GM18498 (cell line): ENCODE data around the gene CYTH4.

ENCODE experiments used
- ATAC-seq: cut with Tn5 transposase; IDR thresholded peaks from one replicate; pipeline ENCODE4 v1.9.1; 2021; ENCODE audit warnings: mild to moderate bottlenecking, moderate library complexity; ENCODE audit not compliant: unreplicated experiment

The CYTH4 gene

GRCh38 chr22:37288521-37288920 lies 6.2 kb downstream of the CYTH4 start:
- no peak for ATAC-seq

- ATAC-seq, result no peak
Observed at GRCh38 chr22:37289156-37289735, 6.9 kb downstream of the CYTH4 start.

GRCh38 chr22:37290737-37291136 lies 8.4 kb downstream of the CYTH4 start:
- ATAC-seq, result no peak

- ATAC-seq, result no peak
Observed at GRCh38 chr22:37291559-37292298, 9.4 kb downstream of the CYTH4 start.

- no peak for ATAC-seq
Observed at GRCh38 chr22:37292641-37293040, 10.3 kb downstream of the CYTH4 start.

- no peak for ATAC-seq
Observed at GRCh38 chr22:37293172-37293571, 10.9 kb downstream of the CYTH4 start.

- ATAC-seq, result no peak
Observed at GRCh38 chr22:37294747-37295146, 12.4 kb downstream of the CYTH4 start.

GRCh38 chr22:37295213-37295886 lies 13.0 kb downstream of the CYTH4 start:
- no peak for ATAC-seq

GRCh38 chr22:37295946-37296345 lies 13.6 kb downstream of the CYTH4 start:
- ATAC-seq, result no peak

GRCh38 chr22:37298748-37299495 lies 16.6 kb downstream of the CYTH4 start:
- no peak for ATAC-seq

GRCh38 chr22:37299969-37300509 lies 17.7 kb downstream of the CYTH4 start:
- ATAC-seq, result no peak

GRCh38 chr22:37300551-37301017 lies 18.3 kb downstream of the CYTH4 start:
- no peak for ATAC-seq

GRCh38 chr22:37301144-37301830 lies 19.0 kb downstream of the CYTH4 start:
- ATAC-seq, result no peak

GRCh38 chr22:37302674-37303555 lies 20.6 kb downstream of the CYTH4 start:
- no peak for ATAC-seq

- ATAC-seq, result no peak
Observed at GRCh38 chr22:37303821-37304274, 21.5 kb downstream of the CYTH4 start.

GRCh38 chr22:37304595-37305343 lies 22.5 kb downstream of the CYTH4 start:
- no peak for ATAC-seq

- ATAC-seq, result no peak
Observed at GRCh38 chr22:37305887-37306286, 23.6 kb downstream of the CYTH4 start.

- ATAC-seq, result no peak
Observed at GRCh38 chr22:37306494-37306829, 24.2 kb downstream of the CYTH4 start.
